ENCODE measurements around the gene TPPP2.

TPPP2 gene

GRCh38 chr14:21081521-21082142 lies 51.6 kb downstream of the TPPP2 start:
- no peak for DNase-seq

All from DMS79 treated with DMSO at 0.1 percent for 48 hours (cell line).